Endothelial cell of hepatic sinusoid (primary cell): ENCODE results near the gene FAM161B.

Experiments used
- in situ Hi-C: cut with HindIII; loops from 2 replicates; pipeline ENCODE4 v1.10.0; 2017; ENCODE audit warnings: low sequenced_read_pairs

FAM161B gene

DNA sequence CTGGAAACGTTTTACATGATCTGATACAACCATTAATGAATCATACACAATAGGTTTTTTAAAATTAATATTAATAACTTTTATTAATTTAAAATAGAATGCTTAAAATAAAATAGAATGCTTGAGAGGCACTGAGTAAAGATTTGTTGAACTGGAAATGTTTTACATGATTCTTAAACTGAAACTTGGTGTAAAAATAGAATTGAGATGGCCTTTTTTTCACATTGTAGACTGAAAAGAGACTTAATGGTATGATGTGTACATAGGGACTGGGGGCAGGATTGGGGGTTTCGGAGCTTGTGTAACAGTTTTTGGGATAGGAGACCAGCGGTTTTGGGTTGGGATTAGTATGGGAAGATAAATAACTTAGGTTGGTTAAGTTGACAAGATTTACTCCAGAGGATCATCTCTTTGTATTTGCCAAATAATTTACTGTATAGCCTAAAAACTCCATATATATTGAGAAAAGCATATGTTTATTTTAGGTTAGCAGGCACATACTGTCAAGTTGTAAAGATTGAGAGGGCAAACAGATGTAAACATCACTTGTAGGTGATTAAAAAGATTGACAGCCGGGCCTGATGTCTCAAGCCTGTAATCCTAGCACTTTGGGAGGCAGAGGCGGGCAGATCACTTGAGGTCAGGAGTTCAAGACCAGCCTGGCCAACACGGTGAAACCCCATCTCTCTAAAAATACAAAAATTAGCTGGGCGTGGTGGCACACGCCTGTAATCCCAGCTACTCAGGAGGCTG lies 65.3 kb downstream of the FAM161B start:
- in situ Hi-C loops = no loop called here
